ENCODE data around the gene SIK3.

GRCh38 chr11:116828632-116829524 is 269.4 kb downstream of the SIK3 start:
- TF ChIP-seq CTCF (IDR thresholded peaks at IDR 0.05) = no peak
- TF ChIP-seq POLR2A (IDR thresholded peaks at IDR 0.05) = no peak

Measured in adrenal gland (tissue), 5 donors.